ENCODE measurements around the gene CCDC137.

CCDC137 gene

DNA sequence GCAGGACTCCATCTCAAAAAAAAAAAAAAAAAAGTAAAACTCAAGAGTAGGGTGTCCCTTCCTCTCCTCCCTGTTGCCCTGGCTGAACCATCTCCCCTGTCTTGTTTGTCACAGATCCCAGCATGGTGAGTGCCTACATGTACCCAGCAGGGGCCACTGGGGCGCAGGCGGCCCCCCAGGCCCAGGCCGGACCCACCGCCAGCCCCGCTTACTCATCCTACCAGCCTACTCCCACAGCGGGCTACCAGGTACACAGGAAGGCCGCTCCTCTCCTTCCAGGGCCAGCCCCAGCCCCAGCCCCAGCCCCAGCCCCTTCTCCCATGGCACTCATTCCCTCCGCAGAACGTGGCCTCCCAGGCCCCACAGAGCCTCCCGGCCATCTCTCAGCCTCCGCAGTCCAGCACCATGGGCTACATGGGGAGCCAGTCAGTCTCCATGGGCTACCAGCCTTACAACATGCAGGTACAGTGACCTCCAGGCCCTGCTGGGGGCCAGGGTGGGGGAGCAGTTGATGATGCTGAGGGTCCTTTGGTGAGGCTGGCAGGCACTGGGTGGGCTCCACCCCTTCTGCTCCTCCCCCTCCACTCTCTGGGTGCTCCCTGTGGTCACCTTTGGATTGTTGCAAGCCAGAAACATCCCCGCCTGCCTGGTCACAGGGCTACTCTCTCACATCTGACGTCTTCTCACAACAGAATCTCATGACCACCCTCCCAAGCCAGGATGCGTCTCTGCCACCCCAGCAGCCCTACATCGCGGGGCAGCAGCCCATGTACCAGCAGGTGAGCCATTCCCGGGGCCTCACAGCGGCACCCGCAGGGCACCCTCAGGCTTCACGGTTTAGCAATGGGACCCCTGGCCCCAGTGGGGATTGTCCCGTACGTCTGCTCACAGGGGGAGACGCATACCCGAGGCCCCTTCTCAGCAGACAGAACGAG lies 34.1 kb downstream of the CCDC137 start:
- H3K4me3 ChIP-seq (ENCODE audit: low read depth, low read length) = no peak overlapping the region
- peaks cover 45 to 81% of the 10 kb centered on the region in 2 experiments for H3K36me3 ChIP-seq (ENCODE audit: control insufficient read depth in 2 of 2, insufficient read depth in 1 of 2, low read length in 2 of 2)
- TF ChIP-seq ZNF423 (tag by site-specific recombination; IDR thresholded peaks at IDR 0.05) (peak; percentile 39; the same call in 1 of the 2 replicates), ZNF175 (tag by site-specific recombination; IDR thresholded peaks at IDR 0.05) (no peak), GLIS2 (tag by site-specific recombination; IDR thresholded peaks at IDR 0.05) (peak; percentile 66), ZNF341 (tag by site-specific recombination; IDR thresholded peaks at IDR 0.05; ENCODE audit: low read depth) (no peak), GLIS1 (tag by site-specific recombination; IDR thresholded peaks at IDR 0.05) (peak; percentile 5; the same call in 1 of the 2 replicates), SP7 (tag by site-specific recombination; IDR thresholded peaks at IDR 0.05) (0 out of 2 replicates have a peak, but pooled peaks have one; percentile 7), ZIC2 (tag by site-specific recombination; IDR thresholded peaks at IDR 0.05) (peak; percentile 90)
- peaks cover 6% of the 10 kb centered on the region; the same call in 1 of the 2 replicates for H3K4me1 ChIP-seq (ENCODE audit: control insufficient read depth, insufficient read depth, low read length)
- CTCF ChIA-PET = interaction anchor here (0.9 kb wide), 1 partner anchor 16 kb away, joined by 4 read pairs; the partner anchor contains the start of genes ARL16 and HGS
- H3K9me3 ChIP-seq (ENCODE audit: control insufficient read depth, insufficient read depth, low read depth, low read length) = no peaks in the 10 kb centered on the region
- H3K27ac ChIP-seq (ENCODE audit: extremely low read depth, low read depth, low read length) = peak overlapping the region; percentile 97
- POLR2A ChIA-PET = interaction anchor here (0.5 to 4.0 kb wide), 7 partner anchors 11 to 25 kb away, joined by 3 to 109 read pairs (median 4); partner anchors contain the start of genes ARL16, HGS and SLC25A10

- POLR2A ChIA-PET = interaction anchor here (0.5 to 4.0 kb wide), 13 partner anchors 10 to 435 kb away, joined by 3 to 109 read pairs (median 6); partner anchors contain the start of genes ARL16, CCDC137, HGS and OXLD1
- Histone ChIP-seq H3K4me3 (ENCODE audit: low read depth, low read length) (peak overlapping the region; percentile 73), H3K27ac (ENCODE audit: extremely low read depth, low read depth, low read length) (peak overlapping the region; percentile 97), H3K36me3 (ENCODE audit: control insufficient read depth in 2 of 2, insufficient read depth in 1 of 2, low read length in 2 of 2) (peaks cover 49 to 81% of the 10 kb centered on the region in 2 experiments), H3K9me3 (ENCODE audit: control insufficient read depth, insufficient read depth, low read depth, low read length) (no peaks in the 10 kb centered on the region), H3K4me1 (ENCODE audit: control insufficient read depth, insufficient read depth, low read length) (peaks cover 6% of the 10 kb centered on the region; the same call in 1 of the 2 replicates)
- CTCF ChIA-PET = interaction anchor here (0.7 to 2.4 kb wide), 8 partner anchors 10 to 559 kb away, joined by 3 to 9 read pairs (median 4); partner anchors contain the start of genes ARL16 and HGS
- TF ChIP-seq ZNF157 (tag by site-specific recombination; IDR thresholded peaks at IDR 0.05) (no peak), ZNF335 (tag by site-specific recombination; conservative IDR thresholded peaks at IDR 0.05) (peak; percentile 64), ZNF473 (tag by site-specific recombination; IDR thresholded peaks at IDR 0.05) (no peak), ZNF132 (tag by site-specific recombination; IDR thresholded peaks at IDR 0.05; ENCODE audit: borderline replicate concordance) (no peak), SP3 (tag by site-specific recombination; IDR thresholded peaks at IDR 0.05) (no peak), ZNF521 (tag by site-specific recombination; IDR thresholded peaks at IDR 0.05) (no peak), MZF1 (tag by site-specific recombination; IDR thresholded peaks at IDR 0.05; ENCODE audit: borderline replicate concordance) (no peak), IKZF3 (tag by site-specific recombination; IDR thresholded peaks at IDR 0.05) (no peak), ZNF792 (tag by site-specific recombination; IDR thresholded peaks at IDR 0.05) (no peak), ZNF266 (tag by site-specific recombination; IDR thresholded peaks at IDR 0.05; ENCODE audit: low read depth) (no peak), ZNF571 (tag by site-specific recombination; IDR thresholded peaks at IDR 0.05) (no peak), ZNF416 (tag by site-specific recombination; IDR thresholded peaks at IDR 0.05) (no peak), ZNF140 (tag by site-specific recombination; IDR thresholded peaks at IDR 0.05) (no peak), ZNF394 (tag by site-specific recombination; IDR thresholded peaks at IDR 0.05; ENCODE audit: borderline replicate concordance) (no peak), ZNF146 (tag by site-specific recombination; IDR thresholded peaks at IDR 0.05) (no peak), ZBTB7A (tag by site-specific recombination; IDR thresholded peaks at IDR 0.05; ENCODE audit: low read depth) (no peak), ZSCAN16 (tag by site-specific recombination; IDR thresholded peaks at IDR 0.05) (no peak), ZFP3 (tag by site-specific recombination; IDR thresholded peaks at IDR 0.05; ENCODE audit: low read depth) (no peak)
- TF ChIP-seq, protein P1, sequence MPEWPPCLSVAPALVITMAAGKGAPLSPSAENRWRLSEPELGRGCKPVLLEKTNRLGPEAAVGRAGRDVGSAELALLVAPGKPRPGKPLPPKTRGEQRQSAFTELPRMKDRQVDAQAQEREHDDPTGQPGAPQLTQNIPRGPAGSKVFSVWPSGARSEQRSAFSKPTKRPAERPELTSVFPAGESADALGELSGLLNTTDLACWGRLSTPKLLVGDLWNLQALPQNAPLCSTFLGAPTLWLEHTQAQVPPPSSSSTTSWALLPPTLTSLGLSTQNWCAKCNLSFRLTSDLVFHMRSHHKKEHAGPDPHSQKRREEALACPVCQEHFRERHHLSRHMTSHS (tag by site-specific recombination; IDR thresholded peaks at IDR 0.05) = no peak
- TF ChIP-seq, protein P2, sequence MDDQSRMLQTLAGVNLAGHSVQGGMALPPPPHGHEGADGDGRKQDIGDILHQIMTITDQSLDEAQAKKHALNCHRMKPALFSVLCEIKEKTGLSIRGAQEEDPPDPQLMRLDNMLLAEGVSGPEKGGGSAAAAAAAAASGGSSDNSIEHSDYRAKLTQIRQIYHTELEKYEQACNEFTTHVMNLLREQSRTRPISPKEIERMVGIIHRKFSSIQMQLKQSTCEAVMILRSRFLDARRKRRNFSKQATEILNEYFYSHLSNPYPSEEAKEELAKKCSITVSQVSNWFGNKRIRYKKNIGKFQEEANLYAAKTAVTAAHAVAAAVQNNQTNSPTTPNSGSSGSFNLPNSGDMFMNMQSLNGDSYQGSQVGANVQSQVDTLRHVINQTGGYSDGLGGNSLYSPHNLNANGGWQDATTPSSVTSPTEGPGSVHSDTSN (CRISPR knock-in tag; IDR thresholded peaks at IDR 0.05) = no peak
These were observed 34.9 kb downstream of the CCDC137 start for GRCh38 chr17:81701288-81702071.

Data from HEK293 (cell line).